H1 (cell line): Measurements from ENCODE around the gene LYAR. TPM values are rescaled to one million over a fixed set of nuclear protein-coding genes. Genes with fewer than 3 reads are reported as not detected.

ENCODE experiments used
- CTCF ChIA-PET: fragments of 300-600 bp; sonication (Branson Sonifier 250); formaldehyde crosslinking; loops from one replicate; lab custom pipeline; 2021; ENCODE audit not compliant: partially characterized antibody; lab: Charles Lee
- POLR2A ChIA-PET: fragments of 300-600 bp; sonication (Branson Sonifier 250); formaldehyde crosslinking; loops from one replicate; lab custom pipeline; 2021; ENCODE audit warnings: inconsistent platforms; ENCODE audit not compliant: partially characterized antibody; lab: Charles Lee
- DNase-seq, 2 experiments: peaks; one replicate each; pipeline versions ENCODE4 v3.0.0 to v3.0.0-alpha.2; 2010 to 2022; ENCODE audit warnings: low spot score in 2 of 2, low read depth in 1 of 2, mixed read lengths in 1 of 2
- FAIRE-seq: peaks from 2 replicates; lab custom pipeline; 2011; peaks lifted over from hg19 to GRCh38; lab: Jason Lieb, UNC
- H2AFZ ChIP-seq: 2 replicates; pipeline ENCODE4 v1.8.1; 2012; ENCODE audit warnings: low read length, inconsistent platforms
- H2AK5ac ChIP-seq: 2 replicates; pipeline ENCODE4 v1.6.1; 2013; ENCODE audit warnings: low read depth, low read length
- H2BK120ac ChIP-seq: replicated peaks from 2 replicates; pipeline ENCODE3; 2013; ENCODE audit warnings: low read depth, low read length, inconsistent platforms
- H2BK12ac ChIP-seq: 2 replicates; pipeline ENCODE4 v1.6.1; 2013; ENCODE audit warnings: low read depth, low read length
- H2BK15ac ChIP-seq: 2 replicates; pipeline ENCODE4 v1.6.1; 2013; ENCODE audit warnings: low read length
- H2BK20ac ChIP-seq: 2 replicates; pipeline ENCODE4 v1.6.1; 2013; ENCODE audit warnings: low read length
- H2BK5ac ChIP-seq: 2 replicates; pipeline ENCODE4 v1.6.1; 2013; ENCODE audit warnings: low read depth, low read length
- H3K14ac ChIP-seq: 2 replicates; pipeline ENCODE4 v1.6.1; 2013; ENCODE audit warnings: inconsistent platforms; ENCODE audit not compliant: insufficient read length
- H3K18ac ChIP-seq: 2 replicates; pipeline ENCODE4 v1.6.1; 2013; ENCODE audit warnings: low read length; ENCODE audit errors: extremely low read depth
- H3K23ac ChIP-seq: 2 replicates; pipeline ENCODE4 v1.6.1; 2013; ENCODE audit warnings: inconsistent platforms; ENCODE audit not compliant: insufficient read length
- H3K23me2 ChIP-seq: 2 replicates; pipeline ENCODE4 v1.6.1; 2013; ENCODE audit warnings: low read depth, low read length
- H3K27ac ChIP-seq: 2 replicates; pipeline ENCODE4 v1.6.1; 2011; ENCODE audit warnings: low read depth, low read length, inconsistent platforms
- H3K27me3 ChIP-seq, 4 experiments: replicated peaks in 1 of 4; 1 replicate in 1 of 4; 2 replicates in 3 of 4; pipeline versions ENCODE4 v1.6.1 to v1.8.1; 2011 to 2013; ENCODE audit warnings: low read length in 3 of 4, mild to moderate bottlenecking in 3 of 4, inconsistent platforms in 2 of 4, mixed read lengths in 2 of 4, moderate library complexity in 1 of 4; ENCODE audit not compliant: control insufficient read depth in 3 of 4, insufficient read depth in 3 of 4; ENCODE audit errors: extremely low read depth in 1 of 4
- H3K36me3 ChIP-seq, 4 experiments: 2 replicates each; pipeline versions ENCODE4 v1.6.1 to v1.8.1; 2011 to 2013; ENCODE audit warnings: mild to moderate bottlenecking in 4 of 4, low read length in 3 of 4, moderate library complexity in 2 of 4, control low read depth in 1 of 4, inconsistent platforms in 1 of 4; ENCODE audit not compliant: insufficient read depth in 4 of 4, control insufficient read depth in 2 of 4
- H3K4ac ChIP-seq: replicated peaks from 2 replicates; pipeline ENCODE3; 2013; ENCODE audit warnings: low read length, low read depth, mixed read lengths, inconsistent platforms; ENCODE audit not compliant: insufficient read length
- H3K4me1 ChIP-seq, 4 experiments: replicated peaks in 1 of 4; 1 replicate in 1 of 4; 2 replicates in 3 of 4; pipeline versions ENCODE4 v1.6.1 to v1.8.1; 2011 to 2013; ENCODE audit warnings: low read length in 3 of 4, inconsistent platforms in 2 of 4, mixed read lengths in 1 of 4; ENCODE audit not compliant: insufficient read depth in 4 of 4, control insufficient read depth in 3 of 4
- H3K4me2 ChIP-seq, 2 experiments: 2 replicates each; pipeline versions ENCODE4 v1.6.1 to v1.8.1; 2011 to 2013; ENCODE audit warnings: low read depth in 2 of 2, low read length in 2 of 2, control low read depth in 1 of 2, inconsistent platforms in 1 of 2, mild to moderate bottlenecking in 1 of 2; ENCODE audit not compliant: insufficient read depth in 1 of 2
- H3K4me3 ChIP-seq, 4 experiments: fragments of 200-600, 300-600 bp in 1 of 4; sonication (generic), shearing (Covaris generic), sonication (Bioruptor Twin) in 1 of 4; 2 replicates each; pipeline versions ENCODE4 v1.5.1 to v1.8.1; 2011 to 2016; ENCODE audit warnings: low read length in 4 of 4, low read depth in 3 of 4, control low read depth in 2 of 4, inconsistent platforms in 2 of 4, mild to moderate bottlenecking in 2 of 4, mixed read lengths in 1 of 4, moderate library complexity in 1 of 4; ENCODE audit not compliant: insufficient read depth in 2 of 4; ENCODE audit errors: extremely low read depth in 1 of 4
- H3K56ac ChIP-seq: replicated peaks from 2 replicates; pipeline ENCODE3; 2013; ENCODE audit warnings: low read depth, mild to moderate bottlenecking, mixed read lengths, low read length, inconsistent platforms; ENCODE audit not compliant: insufficient read length
- H3K79me1 ChIP-seq: 2 replicates; pipeline ENCODE4 v1.6.1; 2013; ENCODE audit warnings: low read depth, low read length, control low read depth
- H3K79me2 ChIP-seq, 2 experiments: 2 replicates each; pipeline versions ENCODE4 v1.6.1 to v1.8.1; 2012 to 2013; ENCODE audit warnings: low read length in 2 of 2, mild to moderate bottlenecking in 2 of 2, inconsistent platforms in 1 of 2; ENCODE audit not compliant: insufficient read depth in 2 of 2, control insufficient read depth in 1 of 2
- H3K9ac ChIP-seq, 4 experiments: replicated peaks in 1 of 4; 1 replicate in 1 of 4; 2 replicates in 3 of 4; pipeline versions ENCODE4 v1.6.1 to v1.8.1; 2011 to 2013; ENCODE audit warnings: low read depth in 3 of 4, low read length in 3 of 4, control low read depth in 2 of 4, mild to moderate bottlenecking in 2 of 4, moderate library complexity in 2 of 4, inconsistent platforms in 1 of 4; ENCODE audit errors: extremely low read depth in 1 of 4
- H3K9me3 ChIP-seq, 2 experiments: 2 replicates each; pipeline versions ENCODE4 v1.6.1 to v1.8.1; 2012 to 2013; ENCODE audit warnings: mild to moderate bottlenecking in 2 of 2, moderate library complexity in 2 of 2, control low read depth in 1 of 2, inconsistent platforms in 1 of 2, low read depth in 1 of 2, low read length in 1 of 2, mixed read lengths in 1 of 2; ENCODE audit not compliant: insufficient read depth in 2 of 2
- H4K20me1 ChIP-seq, 2 experiments: replicated peaks in 1 of 2; 2 replicates each; pipeline versions ENCODE3 to v1.8.1; 2011 to 2013; ENCODE audit warnings: inconsistent platforms in 2 of 2, low read length in 2 of 2, mild to moderate bottlenecking in 1 of 2; ENCODE audit not compliant: insufficient read depth in 2 of 2, control insufficient read depth in 1 of 2
- H4K5ac ChIP-seq: 2 replicates; pipeline ENCODE4 v1.6.1; 2013; ENCODE audit warnings: low read length, low read depth, mixed read lengths, inconsistent platforms; ENCODE audit not compliant: insufficient read length
- H4K8ac ChIP-seq: 2 replicates; pipeline ENCODE4 v1.8.0; 2013; ENCODE audit warnings: mild to moderate bottlenecking, moderate library complexity, low read length, inconsistent platforms; ENCODE audit not compliant: insufficient read depth; ENCODE audit errors: extremely low read depth
- H4K91ac ChIP-seq: replicated peaks from 2 replicates; pipeline ENCODE3; 2013; ENCODE audit warnings: low read length, mixed read lengths, inconsistent platforms; ENCODE audit not compliant: insufficient read length
- CHD1 ChIP-seq: IDR thresholded peaks from 2 replicates; pipeline ENCODE4 v1.6.1; 2012; ENCODE audit warnings: low read depth, low read length, improper control_type of control experiment
- E2F6 ChIP-seq: IDR thresholded peaks from 2 replicates; pipeline ENCODE4 v1.6.1; 2012; ENCODE audit warnings: inconsistent platforms
- FOSL1 ChIP-seq: IDR thresholded peaks from 2 replicates; pipeline ENCODE4 v1.6.1; 2011; ENCODE audit warnings: mild to moderate bottlenecking, low read depth, low read length, moderate library complexity; ENCODE audit not compliant: insufficient read depth
- MAX ChIP-seq: IDR thresholded peaks from 2 replicates; pipeline ENCODE4 v1.6.1; 2012; ENCODE audit warnings: inconsistent platforms
- RAD21 ChIP-seq, 2 experiments: IDR thresholded peaks in 1 of 2; conservative IDR thresholded peaks in 1 of 2; 2 replicates each; pipeline ENCODE4 v1.6.1; 2011; ENCODE audit warnings: low read depth in 2 of 2, low read length in 2 of 2, improper control_type of control experiment in 1 of 2, inconsistent platforms in 1 of 2, mild to moderate bottlenecking in 1 of 2, moderate library complexity in 1 of 2
- RBBP5 ChIP-seq: IDR thresholded peaks from 2 replicates; pipeline ENCODE4 v1.7.1; 2012; ENCODE audit warnings: low read depth, mild to moderate bottlenecking, inconsistent platforms, low read length, moderate library complexity, borderline replicate concordance
- SAP30 ChIP-seq: fragments of 300-600 bp; sonication (generic); IDR thresholded peaks from 2 replicates; pipeline ENCODE4 v1.7.1; 2012; ENCODE audit warnings: low read length, moderate library complexity, mild to moderate bottlenecking, inconsistent platforms; ENCODE audit not compliant: insufficient read depth, insufficient replicate concordance
- SRF ChIP-seq: IDR thresholded peaks from 2 replicates; pipeline ENCODE4 v1.6.1; 2011; ENCODE audit warnings: mild to moderate bottlenecking, low read depth, low read length, moderate library complexity
- TAF7 ChIP-seq: optimal IDR thresholded peaks from 2 replicates; pipeline ENCODE3; 2011; ENCODE audit warnings: low read depth, mild to moderate bottlenecking, inconsistent platforms, low read length, moderate library complexity, borderline replicate concordance
- ZNF274 ChIP-seq: IDR thresholded peaks from 2 replicates; pipeline ENCODE4 v1.7.0; 2012; ENCODE audit warnings: low read length, borderline replicate concordance; ENCODE audit errors: extremely low read depth
- WGBS, 2 experiments: shearing (Covaris generic) in 1 of 2; methylation state at CpG; one replicate each; pipeline versions ENCODE4 v1.1.6 to v1.1.7; 2013 to 2015; ENCODE audit warnings: low lambda C conversion rate in 2 of 2, mixed read lengths in 2 of 2, inconsistent platforms in 1 of 2, low coverage in 1 of 2, missing lambda C conversion rate in 1 of 2; ENCODE audit not compliant: insufficient replicate concordance in 2 of 2, insufficient coverage in 1 of 2, insufficient read length in 1 of 2; ENCODE audit errors: extremely low coverage in 1 of 2, missing lambda C conversion rate in 1 of 2; 5-methylcytosine and 5-hydroxymethylcytosine counted together
- polyA plus RNA-seq, 7 experiments: library from polyadenylated mRNA; depleted of rRNA in 3 of 7; stranded (reverse) in 5 of 7; unstranded in 2 of 7; fragments of >200 nt in 5 of 7; fragments of 200-250 nt in 2 of 7; gene quantifications; 1 replicate in 5 of 7; 2 replicates in 1 of 7; 4 replicates in 1 of 7; pipeline versions ENCODE4 v1.2.1 to v1.2.3, GENCODE V29; 2011 to 2013; ENCODE audit warnings: missing spikeins in 2 of 7, mixed read lengths in 2 of 7
- total RNA-seq: library from RNA; stranded (reverse); fragmentation: NEBNext Ultra II Directional; extraction: Animal tissue kit (Norgen Biotek cat#: 25700); gene quantifications from 2 replicates; pipeline ENCODE4 v1.2.1, GENCODE V29; 2021

LYAR gene
- total and polyA plus RNA-seq, 2 of the 8 experiments (the other 6 are each of a cell fraction or from before 2014, with no cell fraction given) = 6.5 to 46.9 TPM

- no peaks in the 10 kb centered on the region for H3K27me3 ChIP-seq
- no peaks in the 10 kb centered on the region for H3K9me3 ChIP-seq
- no peak overlapping the region for H3K9ac ChIP-seq
- H3K36me3 ChIP-seq = peaks cover 0 to 7% (median 0%) of the 10 kb centered on the region in 4 experiments; a peak in 3 of 8 replicates
- no peak overlapping the region for H4K5ac ChIP-seq
- no peak overlapping the region for H3K4me3 ChIP-seq
- H3K4me2 ChIP-seq = no peak overlapping the region
- no peak overlapping the region for H4K91ac ChIP-seq
- no peak overlapping the region for H3K18ac ChIP-seq
- no peak overlapping the region for H2AK5ac ChIP-seq
- peaks cover 4 to 38% of the 10 kb centered on the region in 2 experiments; a peak in 3 of 4 replicates for H3K79me2 ChIP-seq
- no peak overlapping the region for H3K56ac ChIP-seq
- no peak overlapping the region for H3K14ac ChIP-seq
- ChIA-PET POLR2A (interaction anchor here (1.0 to 1.1 kb wide), 2 partner anchors 12 to 26 kb away, joined by 3 read pairs; no protein-coding TSS in a partner anchor), CTCF (interaction anchor here (1.0 kb wide), 1 partner anchor 23 kb away, joined by 3 read pairs; no protein-coding TSS in a partner anchor)
- no peaks in the 10 kb centered on the region for H3K23me2 ChIP-seq
- H3K23ac ChIP-seq = no peak overlapping the region
- DNase-seq (no peak), FAIRE-seq (no peak)
- no peak overlapping the region for H2BK12ac ChIP-seq
- H2BK5ac ChIP-seq = no peak overlapping the region
- H3K27ac ChIP-seq = no peak overlapping the region
- no peak overlapping the region for H2BK15ac ChIP-seq
- H2BK20ac ChIP-seq = no peak overlapping the region
- H2AFZ ChIP-seq = no peak overlapping the region
- H2BK120ac ChIP-seq = no peak overlapping the region
- H3K4me1 ChIP-seq = no peaks in the 10 kb centered on the region; a peak in 1 of 7 replicates
- no peak overlapping the region for H3K4ac ChIP-seq
- WGBS, 2 experiments = 86% methylated on average over 5 of the region's 5 CpGs; no CpG with 5 or more reads in 1 of the 2 experiments
- H3K79me1 ChIP-seq = peaks cover 9% of the 10 kb centered on the region
- H4K8ac ChIP-seq = no peak overlapping the region
- peaks cover 2 to 6% of the 10 kb centered on the region in 2 experiments for H4K20me1 ChIP-seq
- TF ChIP-seq SAP30 (no peak), ZNF274 (no peak), FOSL1 (no peak), RBBP5 (no peak), E2F6 (no peak), TAF7 (no peak), SRF (no peak), RAD21 (IDR thresholded peaks at IDR 0.05 in 1 of 2, conservative IDR thresholded peaks at IDR 0.05 in 1 of 2; ENCODE audit: low read depth in 2 of 2, low read length in 2 of 2) (no peak), MAX (no peak), CHD1 (no peak)
These were observed 6.4 kb upstream of the LYAR start for GRCh38 chr4:4296283-4296846.
